ENCODE results near the gene PKDCC.

- TF ChIP-seq FOXM1 (IDR thresholded peaks at IDR 0.05; ENCODE audit: borderline replicate concordance) (no peak), L3MBTL2 (conservative IDR thresholded peaks at IDR 0.05) (no peak), BHLHE40 (IDR thresholded peaks at IDR 0.05; ENCODE audit: borderline replicate concordance) (no peak), ZNF384 (IDR thresholded peaks at IDR 0.05) (no peak), HDGF (IDR thresholded peaks at IDR 0.05; ENCODE audit: borderline replicate concordance) (no peak)
Observed at GRCh38 chr2:42032224-42032620, 15.6 kb upstream of the PKDCC start.

Measured in HEK293T (cell line).